NCI-H1417 treated with DMSO at 0.1 percent for 48 hours (cell line): ENCODE results near the gene SBF1.

Experiments
- DNase-seq: peaks from one replicate; lab custom pipeline; 2025; lab: John Stamatoyannopoulos, UW

Gene SBF1

DNA sequence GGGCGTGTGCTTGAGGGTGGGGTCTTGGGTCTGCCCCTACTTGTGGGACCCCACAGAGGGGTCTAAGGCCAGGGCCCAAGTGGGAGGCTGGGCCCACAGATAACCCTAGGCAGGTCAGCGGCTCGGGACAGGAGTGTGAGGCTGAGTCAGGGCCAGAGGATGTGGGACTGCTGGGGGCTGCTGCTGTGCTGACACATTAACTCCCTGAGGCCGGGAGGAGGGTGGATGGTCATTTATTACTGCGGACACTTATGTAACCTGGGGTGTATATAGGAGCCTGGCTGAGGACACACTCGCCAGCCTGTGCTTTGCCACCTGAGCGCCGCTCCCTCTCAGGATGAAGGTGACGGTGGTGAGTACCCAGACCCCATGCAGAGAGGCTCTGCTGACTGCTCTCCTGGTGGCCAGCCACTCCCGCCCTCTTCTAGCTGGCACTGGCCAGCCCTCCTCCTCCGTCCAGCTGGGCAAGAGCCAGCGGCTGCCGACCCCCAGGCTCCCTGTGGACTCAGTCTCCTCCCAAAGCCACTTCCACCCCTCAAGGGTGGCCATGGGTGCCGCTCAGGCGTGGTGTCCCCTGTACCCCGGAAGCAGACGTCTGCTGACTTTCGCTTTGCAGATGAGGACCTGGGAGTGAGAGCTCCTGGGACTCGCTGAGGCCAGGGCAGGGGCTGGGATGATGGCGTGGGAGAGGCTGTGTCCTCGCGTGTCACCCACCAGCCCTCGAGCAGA, 11.9 kb upstream of the SBF1 start, which contains the start of gene MIOX:
Gene MIOX, plus strand, starts transcription at position 299 of the 729 bp plus-strand sequence. Its CDS starts 39 bp downstream, at position 338.
- DNase-seq = no peak

DNA sequence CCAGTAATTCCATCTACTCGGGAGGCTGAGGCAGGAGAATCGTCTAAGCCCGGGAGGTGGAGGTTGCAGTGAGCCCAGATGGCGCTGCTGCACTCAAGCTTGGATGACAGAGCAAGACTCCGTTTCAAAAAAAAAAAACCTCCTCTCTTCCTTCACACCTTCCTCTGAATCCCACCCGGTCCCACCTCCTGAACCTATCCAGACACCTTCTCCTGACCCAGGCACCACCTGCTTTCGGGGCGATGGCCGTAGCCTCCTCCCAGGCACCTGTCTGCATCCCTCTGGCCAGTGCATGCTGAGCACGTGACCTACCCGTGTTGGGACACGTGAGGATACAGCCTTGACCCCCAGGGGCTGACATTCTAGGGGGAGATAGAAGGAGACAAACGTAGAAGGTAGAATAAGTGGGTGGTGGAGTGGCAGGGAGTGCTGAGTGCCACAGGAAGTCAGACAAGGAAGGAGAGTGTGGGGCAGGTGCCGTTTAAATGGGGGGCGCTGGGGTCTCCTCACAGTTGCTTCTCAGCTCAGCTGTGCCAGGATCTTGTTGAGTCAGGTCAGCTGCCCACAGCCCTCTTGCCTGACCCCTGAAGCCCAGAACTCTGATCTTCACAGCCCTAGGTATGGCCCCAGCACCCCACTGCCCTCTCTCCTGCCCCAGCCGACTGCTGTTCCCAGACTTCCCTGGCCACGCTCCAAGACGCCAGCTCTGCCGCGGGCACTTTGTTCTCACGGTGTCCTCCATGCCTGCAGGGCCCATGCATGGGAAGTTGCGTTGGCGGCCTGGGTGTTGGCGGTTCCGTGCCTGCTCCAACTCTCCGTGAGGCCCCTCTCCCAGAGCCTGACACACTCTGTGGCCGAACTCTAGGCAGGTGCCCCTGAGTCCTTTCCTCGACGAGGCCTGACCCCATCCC, 10.6 kb upstream of the SBF1 start:
- no peak for DNase-seq

DNA sequence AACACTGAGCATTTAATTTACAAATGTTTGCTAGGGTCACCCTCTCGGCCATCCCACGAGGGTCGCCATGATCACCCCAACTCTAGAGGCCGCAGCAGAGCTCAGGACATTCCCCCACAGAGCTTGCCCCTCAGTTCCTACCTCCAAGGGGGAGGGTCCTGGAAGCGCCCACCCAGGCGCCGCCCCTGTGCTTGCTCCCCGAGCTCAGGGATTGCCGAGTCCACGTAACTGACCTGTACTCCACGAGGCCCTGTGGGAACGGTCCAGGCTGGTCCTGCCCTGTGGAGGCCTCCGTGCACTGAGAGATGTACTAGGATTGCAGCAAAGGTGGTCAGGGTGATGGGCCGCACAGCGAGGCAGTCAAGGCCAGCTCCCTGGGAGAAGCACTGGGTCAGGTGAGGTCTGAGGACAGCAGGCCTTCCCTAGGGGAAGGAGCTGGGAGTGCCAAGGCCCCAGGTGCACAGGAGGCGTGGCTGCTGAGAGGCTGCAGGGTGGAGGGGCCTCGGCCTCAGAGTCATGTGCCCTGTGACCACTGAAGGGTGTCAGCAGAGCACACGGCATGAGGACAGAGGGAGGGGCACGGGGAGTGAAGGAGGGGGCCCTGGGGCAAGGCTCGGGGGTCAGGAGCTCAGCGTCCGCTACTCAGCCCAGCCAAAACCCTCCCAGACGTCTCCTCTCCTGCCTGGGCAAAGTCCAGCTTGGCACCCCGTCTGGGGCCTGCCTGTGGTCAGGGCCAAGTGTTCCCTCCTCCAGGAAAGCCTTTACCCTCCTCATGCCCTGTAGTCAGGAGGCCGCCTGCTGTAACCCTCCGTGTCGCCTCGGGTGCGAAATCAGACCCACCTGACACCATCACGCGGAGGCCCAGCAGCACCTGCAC, 9.4 kb upstream of the SBF1 start:
- DNase-seq = no peak

DNA sequence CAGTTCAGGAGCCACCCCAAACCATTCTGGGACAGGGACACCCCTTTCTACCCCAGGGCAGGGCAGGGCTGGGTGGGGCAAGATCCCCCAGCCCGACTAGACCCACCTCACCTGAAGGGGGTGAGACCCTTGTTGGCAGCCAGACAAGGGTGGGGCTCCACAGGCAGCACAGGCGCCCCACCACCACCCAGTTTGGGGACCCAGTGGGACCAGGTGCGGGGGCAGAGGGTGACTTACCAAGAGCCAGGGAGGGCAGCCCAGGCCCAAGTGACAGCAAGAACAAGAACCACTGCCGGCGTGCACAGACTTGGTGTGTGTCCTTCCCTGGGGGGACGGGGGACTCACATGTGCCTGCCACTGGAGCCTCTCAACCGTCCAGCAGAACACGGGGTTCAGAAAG, 8.7 kb upstream of the SBF1 start:
- DNase-seq = no peak

DNA sequence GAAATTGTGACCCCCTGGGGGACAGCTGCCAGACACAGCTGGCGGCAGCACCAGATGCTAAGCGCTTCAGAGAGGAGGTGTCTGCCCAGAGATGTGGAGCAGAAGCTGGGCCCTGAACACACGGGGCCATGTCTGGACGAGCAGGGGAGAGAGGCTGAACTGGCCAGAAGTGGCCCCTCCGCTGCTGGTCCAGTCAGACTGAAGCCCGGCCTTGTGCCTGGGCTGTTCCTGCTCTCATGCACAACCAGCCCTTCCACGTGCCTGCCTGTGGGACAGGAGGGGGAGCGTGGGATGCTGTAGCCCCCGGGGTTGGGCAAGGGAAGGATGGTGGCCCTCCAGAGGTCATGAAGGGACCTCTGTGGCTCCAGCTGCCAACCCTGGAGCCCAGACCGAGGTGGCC, 8.3 kb upstream of the SBF1 start:
- no peak for DNase-seq

DNA sequence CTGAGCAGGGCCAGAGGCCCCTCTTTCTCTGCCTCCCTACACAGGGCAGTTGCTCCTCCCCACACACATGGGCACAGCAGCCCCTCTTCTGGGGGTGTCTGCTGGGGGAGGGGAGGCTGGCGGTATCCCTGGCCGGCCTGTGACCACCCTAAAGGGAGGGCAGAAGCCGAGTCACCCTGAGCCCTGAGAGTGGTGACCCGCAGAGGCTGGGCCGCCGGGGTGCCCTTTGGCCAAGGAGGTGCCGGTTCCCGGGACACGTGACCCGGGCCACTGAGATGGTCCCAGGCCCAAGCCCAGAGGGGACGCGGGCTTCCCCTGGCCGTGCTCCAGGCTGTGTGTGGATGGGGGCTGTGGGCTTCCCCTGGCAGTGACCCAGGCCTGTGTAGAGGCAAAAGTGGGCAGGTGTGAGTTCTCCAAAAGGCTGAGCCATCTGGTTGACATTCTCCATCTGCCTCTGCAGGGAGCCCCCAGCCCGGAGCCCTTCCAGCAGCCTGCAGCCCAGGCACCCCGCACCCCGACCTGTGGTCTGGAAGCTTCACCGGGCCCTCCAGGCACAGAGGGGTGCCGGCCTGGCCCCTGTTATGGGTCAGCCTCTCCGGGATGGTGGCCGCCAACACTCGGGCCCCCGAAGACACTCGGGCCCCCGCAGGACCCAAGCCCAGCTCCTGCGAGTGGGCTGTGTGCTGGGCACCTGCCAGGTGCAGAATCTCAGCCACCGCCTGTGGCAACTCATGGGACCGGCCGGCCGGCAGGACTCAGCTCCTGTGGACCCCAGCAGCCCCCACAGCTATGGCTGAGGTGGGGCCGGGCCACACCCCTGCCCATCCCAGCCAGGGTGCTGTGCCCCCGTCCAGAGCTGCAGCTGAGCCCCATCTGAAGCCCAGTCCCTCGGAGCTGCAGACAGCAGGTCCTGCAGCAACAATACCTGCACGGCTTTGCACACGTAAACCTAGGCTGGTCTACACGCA, 7.6 kb upstream of the SBF1 start:
- no peak for DNase-seq

DNA sequence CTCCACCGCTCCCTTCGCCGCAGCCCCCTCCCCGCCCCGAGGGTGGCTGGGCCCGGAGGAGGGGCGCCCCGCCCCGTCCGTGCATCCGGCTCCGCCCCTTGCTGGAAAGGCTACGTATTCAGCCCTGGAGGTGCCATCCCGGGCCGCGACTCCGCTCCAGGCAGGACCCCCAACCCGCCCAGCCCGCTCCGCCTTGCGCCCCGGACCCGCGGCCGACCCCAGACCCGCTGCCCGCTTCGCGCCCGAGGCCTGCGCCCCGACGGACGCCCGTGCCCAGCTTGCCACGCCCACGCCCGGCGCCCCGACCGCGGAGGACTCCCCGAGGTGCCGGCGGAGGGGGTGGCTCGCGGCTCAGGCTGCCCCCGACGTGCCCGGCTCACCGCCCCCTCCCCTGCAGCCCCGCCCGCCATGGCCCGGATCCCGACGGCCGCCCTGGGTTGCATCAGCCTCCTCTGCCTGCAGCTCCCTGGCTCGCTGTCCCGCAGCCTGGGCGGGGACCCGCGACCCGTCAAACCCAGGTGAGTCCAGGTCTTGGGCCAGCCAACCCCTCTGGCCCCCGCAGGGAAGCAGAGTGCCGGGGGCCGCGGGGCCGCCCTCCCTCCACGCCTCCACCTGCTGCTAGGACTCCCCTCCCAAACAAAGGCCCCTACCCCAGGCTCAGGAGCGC, 6.7 kb upstream of the SBF1 start, which contains the start of gene ADM2:
Gene ADM2, plus strand, starts transcription at position 104 of the 667 bp plus-strand sequence. Its CDS starts 305 bp downstream, at position 409.
- DNase-seq = no peak

DNA sequence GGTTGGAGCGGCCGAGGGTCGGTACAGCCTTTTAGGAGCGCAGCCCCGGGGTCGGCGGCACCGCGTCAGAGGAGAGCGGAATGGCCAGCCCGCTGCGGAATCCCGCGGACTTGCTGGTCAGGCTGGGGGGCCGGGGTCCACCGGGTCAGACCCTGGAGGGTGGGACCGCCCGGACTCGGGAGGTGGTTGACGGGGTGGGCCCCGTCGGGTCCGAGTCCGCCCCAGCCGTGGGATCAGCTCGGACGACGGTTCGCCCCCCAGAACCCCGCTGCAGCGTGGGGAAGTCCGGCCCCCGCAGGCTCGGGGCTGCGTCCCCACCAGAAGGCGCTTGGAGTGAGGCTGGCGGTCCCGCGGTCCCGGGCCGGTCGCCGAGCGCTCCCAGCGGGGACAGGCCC, 6.2 kb upstream of the SBF1 start:
- no peak for DNase-seq

DNA sequence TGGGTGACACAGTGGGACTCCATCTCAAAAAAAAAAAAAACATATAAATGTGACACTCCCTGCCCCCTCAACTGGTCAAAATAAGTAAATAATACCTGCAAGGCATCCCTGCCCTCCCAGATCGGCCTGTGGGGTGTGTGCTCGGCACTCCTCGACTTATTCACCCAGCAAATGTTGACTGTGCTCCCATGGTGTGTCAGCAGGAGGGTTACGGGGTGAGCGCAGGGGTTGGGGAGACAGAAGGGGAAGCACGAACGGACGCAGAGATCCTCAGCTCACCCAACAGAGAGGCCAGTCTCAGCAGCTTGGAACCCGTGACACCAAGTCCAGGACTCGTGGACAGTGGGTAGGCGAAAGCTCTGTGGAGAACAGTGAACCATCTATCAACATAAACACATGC, 4.9 kb upstream of the SBF1 start:
- no peak for DNase-seq

DNA sequence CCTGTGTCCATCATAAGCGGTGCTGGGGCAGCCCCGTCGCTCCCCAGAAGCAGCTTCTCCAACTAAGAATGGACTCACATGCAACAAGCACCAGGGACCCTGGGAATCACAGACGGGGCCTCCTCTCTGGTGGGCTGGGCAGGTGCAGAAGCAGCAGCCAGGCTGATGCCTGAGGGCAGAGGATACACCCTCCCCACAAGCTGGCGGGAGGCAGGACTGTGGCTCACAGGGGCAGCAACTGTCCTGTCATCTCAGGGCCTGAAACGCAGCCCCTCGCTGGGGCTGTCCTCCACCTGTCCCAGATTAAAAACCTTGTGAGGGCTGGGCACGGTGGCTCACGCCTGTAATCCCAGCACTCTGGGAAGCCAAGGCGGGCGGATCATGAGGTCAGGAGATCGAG, 3.1 kb upstream of the SBF1 start:
- no peak for DNase-seq

DNA sequence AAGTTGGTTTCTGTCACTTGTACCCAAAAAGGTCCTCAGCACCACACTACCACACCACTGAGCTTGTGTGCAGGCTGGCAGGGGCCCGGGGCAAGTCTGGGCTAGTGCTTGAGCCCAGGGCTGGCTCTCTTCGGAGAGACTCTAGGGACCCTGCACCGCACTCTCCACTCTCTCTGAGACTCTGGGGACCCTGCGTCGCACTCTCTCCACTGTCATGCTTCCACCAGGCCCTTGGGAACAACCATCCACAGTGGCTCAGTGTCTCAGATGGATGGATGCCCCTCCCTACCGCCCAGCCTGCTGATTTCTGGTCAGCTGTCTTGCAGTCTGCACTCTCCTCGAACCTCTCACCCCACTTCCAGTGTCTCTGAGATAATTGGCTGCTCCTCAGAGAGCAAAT, 2.0 kb upstream of the SBF1 start:
- DNase-seq = no peak

DNA sequence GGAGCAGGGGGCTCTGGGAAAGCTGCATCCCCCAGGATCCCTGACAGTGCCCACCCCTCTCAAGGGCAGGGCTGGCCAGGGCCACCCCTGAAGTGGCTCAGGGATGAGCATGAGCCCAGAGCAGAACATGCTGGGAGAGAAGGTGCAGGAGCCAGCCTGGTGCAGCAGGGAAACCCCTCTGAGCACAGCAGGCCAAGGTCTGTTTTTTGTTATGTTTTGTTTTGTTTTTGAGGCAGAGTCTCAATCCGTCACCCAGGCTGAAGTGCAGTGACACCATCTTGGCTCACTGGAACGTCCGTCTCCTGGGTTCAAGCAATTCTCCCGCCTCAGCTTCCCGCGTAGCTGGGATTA, 792 bp upstream of the SBF1 start:
- DNase-seq = no peak

DNA sequence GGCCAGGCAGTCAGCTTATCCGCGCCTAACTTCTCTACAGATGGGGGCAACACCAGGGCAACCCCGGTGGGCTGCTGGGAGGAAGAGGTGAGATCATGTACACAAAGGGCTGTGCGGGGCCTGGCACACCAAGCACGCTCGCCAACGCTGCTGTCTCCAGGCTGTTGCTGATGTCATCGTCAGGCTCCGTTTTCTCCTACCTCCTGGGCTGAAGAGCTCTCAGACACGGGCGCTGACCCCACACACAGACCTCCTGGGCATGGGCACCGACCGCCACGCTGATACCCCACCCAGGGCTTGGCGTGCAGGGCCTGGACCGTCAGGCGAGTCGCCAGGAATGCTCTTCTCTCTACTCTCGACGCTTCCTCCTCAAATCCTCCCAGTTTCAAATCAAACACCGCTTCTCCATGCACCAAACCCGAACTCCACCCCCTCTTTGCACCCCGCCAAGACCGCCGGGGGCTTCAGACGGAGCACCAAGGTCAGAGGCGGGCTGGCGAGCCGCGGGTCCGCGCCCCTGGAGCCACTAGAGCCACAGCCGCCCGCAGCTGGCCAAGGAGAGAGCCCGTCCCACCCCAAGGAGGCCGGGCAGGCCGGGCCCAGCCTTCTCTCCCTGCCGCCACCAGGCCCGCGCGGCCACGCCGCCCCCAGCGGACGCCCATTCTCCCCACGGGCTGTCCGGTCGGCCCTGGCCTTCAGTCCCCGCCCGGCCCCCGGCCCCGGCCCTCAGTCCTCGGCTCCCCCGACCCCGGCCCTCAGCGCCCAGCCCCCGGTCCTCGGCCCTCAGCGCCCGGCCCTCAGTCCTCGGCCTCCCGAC, 772 bp downstream of the SBF1 start:
- no peak for DNase-seq

DNA sequence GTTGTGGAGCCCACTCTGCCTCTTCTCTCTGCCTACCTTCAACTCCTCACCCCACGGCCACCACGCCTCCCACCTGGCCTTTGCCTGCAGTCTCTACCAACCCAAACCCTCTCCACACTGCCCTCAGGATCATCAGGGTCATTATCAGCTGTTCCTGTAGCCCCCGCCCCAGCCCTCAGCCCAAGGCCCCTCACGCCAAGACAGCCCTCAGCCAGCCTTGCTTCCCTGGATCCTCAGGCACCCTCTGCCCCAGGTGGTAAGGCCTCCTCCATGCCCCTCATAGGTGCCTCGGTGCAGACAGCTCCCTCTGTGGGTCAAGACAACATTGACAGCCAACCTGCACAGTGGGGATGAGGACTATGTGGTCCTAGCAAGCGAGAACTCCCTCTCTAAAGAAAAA, 1.7 kb downstream of the SBF1 start:
- DNase-seq = no peak

DNA sequence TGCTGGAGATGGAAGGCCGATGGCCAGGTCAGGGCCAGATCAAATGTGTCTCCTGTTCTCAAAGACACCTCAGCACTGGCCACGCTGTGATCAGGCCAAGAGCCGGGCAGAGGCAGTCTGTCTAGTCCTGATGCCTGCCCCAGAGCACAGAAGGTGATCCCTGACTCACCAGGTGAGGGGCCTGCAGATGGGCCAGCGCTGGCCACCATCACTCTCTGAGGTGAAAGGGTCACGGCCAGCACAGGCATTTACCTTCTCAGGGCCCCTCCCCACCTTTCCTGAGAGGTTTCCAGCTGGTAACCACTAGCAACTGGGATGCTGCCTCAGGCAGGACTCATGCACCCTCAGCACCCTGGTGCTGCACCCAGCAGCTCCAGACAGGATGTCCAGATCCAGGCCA, 2.9 kb downstream of the SBF1 start:
- no peak for DNase-seq

DNA sequence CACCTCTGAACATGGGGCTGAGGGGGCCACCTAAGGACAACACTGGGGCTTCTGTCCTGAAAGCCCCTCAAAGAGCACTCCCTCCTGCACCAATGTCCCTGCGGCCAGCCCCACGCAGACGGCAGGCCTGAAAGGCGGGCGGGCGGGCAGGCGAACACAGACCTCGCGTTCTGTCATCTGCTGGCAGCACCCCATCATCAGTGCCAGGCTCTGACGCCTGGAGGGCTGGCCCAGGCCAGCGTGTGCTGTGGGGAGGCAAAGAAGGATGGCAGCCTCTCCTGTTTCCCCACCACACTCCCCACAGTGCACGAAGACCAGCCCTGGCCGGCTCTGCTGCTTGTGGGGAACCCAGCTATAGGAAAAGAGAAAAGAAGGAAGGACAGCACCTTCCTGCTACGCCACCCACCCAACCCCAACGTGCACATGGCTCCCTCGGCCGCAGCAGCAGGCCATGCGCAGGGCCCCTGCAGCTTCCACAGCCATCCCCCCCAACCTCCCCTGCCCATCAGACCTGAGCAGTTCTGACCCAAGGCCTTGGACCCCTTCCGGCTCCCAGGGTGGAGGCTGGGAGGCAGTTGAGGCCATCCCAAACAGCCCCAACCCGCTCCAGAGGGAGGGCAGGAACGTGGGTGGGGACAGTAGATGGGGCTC, 3.5 kb downstream of the SBF1 start:
- no peak for DNase-seq

DNA sequence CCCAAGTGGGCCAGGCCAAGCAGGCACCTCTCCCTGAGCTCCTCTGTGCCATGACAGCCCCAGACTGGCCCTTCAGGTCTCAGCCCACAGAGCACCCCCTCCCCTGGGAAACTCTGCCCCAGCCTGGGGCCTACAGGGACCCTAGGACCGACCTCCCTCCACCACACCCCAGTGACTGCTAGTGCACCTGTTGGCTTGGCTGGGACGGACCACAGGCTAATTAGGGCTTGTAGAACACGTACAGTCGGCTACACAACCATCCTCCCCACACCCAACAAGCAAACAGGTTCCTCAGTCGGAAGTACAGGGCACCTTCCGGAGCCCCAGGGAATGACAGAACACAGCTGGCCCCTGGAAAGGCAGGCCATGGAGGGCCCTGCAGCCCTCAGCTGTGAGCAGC, 4.3 kb downstream of the SBF1 start:
- no peak for DNase-seq

DNA sequence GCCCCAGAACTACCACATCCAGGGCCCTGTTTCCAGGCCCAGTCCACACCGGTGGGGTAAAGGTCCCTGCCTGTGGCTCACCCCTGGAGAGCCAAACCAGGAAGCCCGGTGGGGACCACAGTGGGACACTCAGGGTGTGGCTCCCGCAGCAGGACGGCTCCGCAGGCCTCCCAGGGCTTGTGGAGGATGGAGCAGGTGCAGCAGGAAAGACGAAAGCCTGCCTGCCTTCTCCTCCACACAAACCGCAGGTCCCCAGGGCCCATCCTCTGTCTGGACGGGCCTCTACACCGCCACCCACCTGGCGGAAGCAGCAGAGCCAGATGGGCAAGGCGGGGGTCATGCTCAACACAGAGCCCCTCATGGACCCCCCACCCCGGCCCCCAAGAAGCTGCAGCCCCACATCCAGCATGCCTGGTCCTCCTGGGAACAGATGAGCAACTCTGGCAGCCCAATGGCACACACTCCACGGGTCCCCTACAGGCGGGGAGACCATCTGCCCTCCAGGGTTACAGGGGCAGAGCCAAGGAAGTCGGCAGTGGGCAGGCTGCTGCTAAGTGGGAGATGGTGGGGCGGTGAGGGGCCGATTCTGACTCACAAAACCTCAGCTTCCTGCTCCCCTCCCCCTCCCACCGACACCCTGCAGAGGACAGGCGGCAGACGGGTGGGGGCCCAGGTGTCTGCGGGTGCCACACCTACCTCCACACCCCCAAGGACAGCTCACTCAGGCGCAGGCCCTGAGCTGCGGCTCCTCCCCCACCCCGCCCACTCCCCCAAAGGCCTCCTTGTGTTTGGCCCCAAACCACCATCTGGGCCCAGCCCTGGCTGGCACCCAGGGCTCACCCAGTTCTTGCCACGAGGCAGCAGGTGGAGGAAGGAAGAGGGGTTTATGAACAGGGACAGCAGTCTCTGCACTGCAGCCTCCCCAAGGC, 5.2 kb downstream of the SBF1 start:
- no peak for DNase-seq
